Muscle layer of colon (tissue), 2 donors: ENCODE results near the gene ADM.

Source experiments
- H3K27ac ChIP-seq: one replicate; pipeline ENCODE4 v1.7.0; 2013; ENCODE audit warnings: low read depth, mild to moderate bottlenecking, low read length, moderate library complexity
- H3K27me3 ChIP-seq, 2 donors: one replicate each; pipeline ENCODE4 v1.7.0; 2013; ENCODE audit warnings: low read length in 2 of 2, mild to moderate bottlenecking in 2 of 2; ENCODE audit not compliant: insufficient read depth in 2 of 2, control insufficient read depth in 1 of 2
- H3K36me3 ChIP-seq: one replicate; pipeline ENCODE4 v1.7.0; 2013; ENCODE audit warnings: mild to moderate bottlenecking, low read length; ENCODE audit not compliant: insufficient read depth
- H3K4me1 ChIP-seq: one replicate; pipeline ENCODE4 v1.7.0; 2013; ENCODE audit warnings: mild to moderate bottlenecking, low read length; ENCODE audit not compliant: insufficient read depth
- H3K4me3 ChIP-seq, 2 donors: one replicate each; pipeline ENCODE4 v1.7.0; 2013; ENCODE audit warnings: low read length in 2 of 2, low read depth in 1 of 2, mild to moderate bottlenecking in 1 of 2, moderate library complexity in 1 of 2
- H3K9ac ChIP-seq: one replicate; pipeline ENCODE4 v1.7.0; 2013; ENCODE audit warnings: low read length
- H3K9me3 ChIP-seq: one replicate; pipeline ENCODE4 v1.7.0; 2013; ENCODE audit warnings: mild to moderate bottlenecking, low read length
- donor health status: abdominal sarcoma.
- donor health status: Adenocarcinoma of cecum.

ADM gene

DNA sequence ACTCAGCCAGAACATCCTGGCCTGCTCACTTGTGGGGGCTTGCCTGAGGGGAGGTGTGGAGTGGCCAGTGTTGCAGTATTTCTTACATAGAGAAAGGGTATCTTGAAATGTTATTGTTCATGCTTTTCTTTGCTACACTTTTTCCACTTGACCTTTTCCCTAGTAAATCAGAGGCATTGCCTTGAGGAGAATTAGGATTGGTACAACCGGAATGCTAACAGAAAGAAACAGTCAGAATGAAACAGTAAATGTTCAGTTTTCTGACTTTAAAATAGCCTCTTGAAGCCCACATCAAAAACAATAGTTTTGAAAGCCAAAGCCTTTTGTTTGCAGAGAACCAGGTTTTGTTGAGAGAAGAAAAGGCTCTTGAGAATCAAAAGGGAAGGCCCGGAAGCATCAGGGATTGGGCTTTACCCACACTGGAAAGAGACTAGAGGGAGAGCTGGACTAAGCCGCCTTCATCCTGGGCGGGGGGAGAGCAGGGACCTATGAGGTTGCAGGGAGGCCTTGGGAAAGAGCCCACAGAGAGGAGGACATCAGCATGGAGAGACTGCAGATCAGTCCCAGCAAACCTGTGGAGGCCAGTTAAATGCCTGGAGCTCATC lies 12.4 kb downstream of the ADM start:
- Histone ChIP-seq H3K27ac (peak overlapping the region; percentile 9), H3K9ac (no peak overlapping the region)

DNA sequence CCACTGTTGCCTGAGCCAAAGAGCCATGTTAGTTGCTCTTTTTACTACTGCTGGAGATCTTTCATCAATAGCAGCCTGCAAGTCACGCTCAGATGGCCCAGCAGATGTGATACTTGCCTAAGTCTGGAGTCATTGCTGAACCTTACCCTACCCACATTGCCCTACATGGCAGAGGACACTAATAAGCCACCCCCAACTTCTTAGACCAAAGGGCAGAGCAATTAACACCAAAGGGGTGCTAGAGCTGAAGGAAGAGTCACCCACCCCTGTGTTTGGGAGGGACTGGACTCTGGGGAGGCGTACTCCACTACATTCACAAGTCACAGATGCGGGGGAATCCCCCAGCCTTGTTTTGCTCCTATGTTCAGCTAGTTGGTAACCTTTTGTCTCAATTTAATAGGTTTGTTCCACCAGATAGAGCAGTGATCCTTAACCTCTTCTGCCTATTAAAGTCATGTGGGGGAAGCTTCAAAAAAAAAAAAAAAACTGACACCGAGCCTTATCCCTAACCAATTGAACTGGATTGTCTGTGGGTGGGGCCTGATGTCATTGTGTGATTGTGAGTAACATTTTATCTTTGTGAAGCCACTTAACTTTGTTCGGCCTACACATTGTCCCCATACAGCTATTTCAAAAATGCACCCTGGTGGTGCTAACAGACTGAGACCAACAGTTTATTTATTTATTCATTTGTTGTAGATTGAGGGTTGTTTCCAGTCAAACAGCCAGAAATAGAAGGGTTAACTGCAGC lies 13.1 kb downstream of the ADM start:
- Histone ChIP-seq H3K9ac (no peak overlapping the region), H3K27ac (peak overlapping the region; percentile 9), H3K27me3 (no peaks in the 10 kb centered on the region), H3K36me3 (no peaks in the 10 kb centered on the region), H3K4me1 (peaks cover 50% of the 10 kb centered on the region), H3K9me3 (no peaks in the 10 kb centered on the region), H3K4me3 (no peak overlapping the region)

More for the DNA sequence above, 12.4 kb downstream of the ADM start:
- H3K27me3 ChIP-seq = no peaks in the 10 kb centered on the region
- no peaks in the 10 kb centered on the region for H3K36me3 ChIP-seq
- peaks cover 43% of the 10 kb centered on the region for H3K4me1 ChIP-seq
- H3K9me3 ChIP-seq = no peaks in the 10 kb centered on the region
- no peak overlapping the region for H3K4me3 ChIP-seq

- H3K4me3 ChIP-seq = no peak overlapping the region
- H3K9me3 ChIP-seq = no peaks in the 10 kb centered on the region
- no peaks in the 10 kb centered on the region for H3K36me3 ChIP-seq
- no peak overlapping the region for H3K9ac ChIP-seq
- no peak overlapping the region for H3K27ac ChIP-seq
- H3K4me1 ChIP-seq = peaks cover 56% of the 10 kb centered on the region
- no peaks in the 10 kb centered on the region for H3K27me3 ChIP-seq
Measured at GRCh38 chr11:10318527-10318802, 13.6 kb downstream of the ADM start.

- peaks cover 64% of the 10 kb centered on the region for H3K4me1 ChIP-seq
- no peaks in the 10 kb centered on the region for H3K9me3 ChIP-seq
- H3K36me3 ChIP-seq = no peaks in the 10 kb centered on the region
- no peak overlapping the region for H3K4me3 ChIP-seq
- no peak overlapping the region for H3K9ac ChIP-seq
- H3K27ac ChIP-seq = peak overlapping the region; percentile 54
- no peaks in the 10 kb centered on the region for H3K27me3 ChIP-seq
Measured at GRCh38 chr11:10319702-10320558, 15.1 kb downstream of the ADM start.

DNA sequence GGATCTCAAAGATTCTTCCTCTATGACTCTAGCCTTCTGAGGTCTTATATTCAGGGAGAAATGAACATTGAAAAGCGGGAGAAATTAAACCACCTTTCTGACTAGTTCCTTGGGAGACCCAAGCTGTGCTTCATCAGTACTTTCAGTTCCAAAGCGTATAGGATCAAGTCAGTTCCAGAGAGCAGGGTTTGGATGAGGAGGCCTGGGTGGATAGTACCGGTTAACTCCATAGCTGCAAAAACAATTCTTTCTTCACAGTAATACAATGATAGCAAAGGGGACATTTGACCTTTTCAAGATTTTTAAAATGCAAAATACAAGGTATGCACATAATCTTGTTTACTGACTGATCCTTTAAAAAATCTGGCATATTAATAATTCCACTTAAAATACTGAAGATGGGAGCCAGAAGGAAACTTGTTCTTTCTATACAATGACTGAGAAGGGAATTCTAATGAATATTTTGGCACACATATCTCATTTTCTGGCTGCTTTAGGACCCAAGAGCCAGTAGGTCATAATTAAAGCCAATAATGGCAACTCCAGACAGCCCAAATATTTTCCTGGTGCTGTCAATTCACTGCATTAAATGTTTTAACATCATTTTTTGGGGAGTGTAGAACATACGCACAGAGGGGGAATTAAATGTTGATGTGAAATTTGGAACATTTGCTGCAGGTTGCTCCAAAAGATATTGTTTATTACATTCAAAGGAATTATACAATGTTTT lies 16.0 kb downstream of the ADM start:
- Histone ChIP-seq H3K27ac (peak overlapping the region; percentile 54), H3K9ac (no peak overlapping the region), H3K4me1 (peaks cover 74% of the 10 kb centered on the region), H3K4me3 (no peak overlapping the region), H3K36me3 (no peaks in the 10 kb centered on the region), H3K9me3 (no peaks in the 10 kb centered on the region), H3K27me3 (no peaks in the 10 kb centered on the region)

DNA sequence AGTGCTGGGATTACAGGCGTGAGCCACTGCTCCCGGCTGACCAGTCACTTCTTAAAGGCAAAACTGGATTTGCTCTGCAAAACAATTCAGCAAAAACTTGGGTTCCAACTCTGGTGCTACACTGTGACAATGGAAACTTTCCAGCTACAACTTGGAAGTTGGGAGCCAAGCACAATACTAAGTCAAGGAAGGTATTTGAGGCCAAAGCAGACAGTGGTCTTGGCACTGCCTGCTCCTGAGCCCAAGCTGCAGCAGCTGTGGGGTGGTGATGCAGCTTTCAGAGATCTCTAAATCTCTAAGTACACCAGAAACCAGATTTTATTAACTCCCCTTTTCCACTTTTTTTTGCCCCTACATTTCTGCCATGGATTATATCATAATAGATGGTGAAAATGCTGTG lies 17.5 kb downstream of the ADM start:
- Histone ChIP-seq H3K36me3 (no peaks in the 10 kb centered on the region), H3K4me3 (no peak overlapping the region), H3K9me3 (no peaks in the 10 kb centered on the region), H3K9ac (no peak overlapping the region), H3K27ac (peak overlapping the region; percentile 19), H3K4me1 (peaks cover 80% of the 10 kb centered on the region), H3K27me3 (no peaks in the 10 kb centered on the region)

GRCh38 chr11:10322830-10323792 lies 18.2 kb downstream of the ADM start:
- Histone ChIP-seq H3K4me1 (peaks cover 80% of the 10 kb centered on the region), H3K27ac (peak overlapping the region; percentile 62), H3K4me3 (no peak overlapping the region), H3K9ac (no peak overlapping the region), H3K36me3 (no peaks in the 10 kb centered on the region), H3K9me3 (no peaks in the 10 kb centered on the region), H3K27me3 (no peaks in the 10 kb centered on the region)

DNA sequence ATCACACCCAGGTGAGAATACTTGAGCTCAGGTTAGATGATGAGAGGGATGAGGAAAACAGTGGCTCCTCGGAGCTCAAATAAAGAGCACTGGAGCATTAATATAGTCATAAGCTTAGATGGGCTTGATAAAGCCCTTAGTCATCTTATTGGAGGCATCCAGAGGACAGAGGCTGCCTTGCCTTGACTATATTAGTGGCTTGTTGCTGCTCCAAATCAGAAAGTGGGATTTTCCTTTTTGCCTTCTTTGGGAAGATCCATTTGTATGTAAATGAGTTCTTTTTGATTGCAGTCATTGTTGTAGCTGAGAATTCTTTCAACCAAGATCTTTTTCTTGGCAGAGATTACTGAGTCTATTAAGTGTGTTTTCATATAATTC lies 18.9 kb downstream of the ADM start:
- H3K4me3 ChIP-seq = no peak overlapping the region
- H3K36me3 ChIP-seq = no peaks in the 10 kb centered on the region
- H3K9me3 ChIP-seq = no peaks in the 10 kb centered on the region
- no peaks in the 10 kb centered on the region for H3K27me3 ChIP-seq
- peaks cover 87% of the 10 kb centered on the region for H3K4me1 ChIP-seq
- H3K27ac ChIP-seq = peak overlapping the region; percentile 62
- H3K9ac ChIP-seq = no peak overlapping the region

- no peaks in the 10 kb centered on the region for H3K36me3 ChIP-seq
- no peak overlapping the region for H3K9ac ChIP-seq
- no peak overlapping the region for H3K27ac ChIP-seq
- no peak overlapping the region for H3K4me3 ChIP-seq
- no peaks in the 10 kb centered on the region for H3K27me3 ChIP-seq
- H3K9me3 ChIP-seq = no peaks in the 10 kb centered on the region
- H3K4me1 ChIP-seq = peaks cover 85% of the 10 kb centered on the region
Measured at GRCh38 chr11:10324474-10324873, 19.6 kb downstream of the ADM start.

DNA sequence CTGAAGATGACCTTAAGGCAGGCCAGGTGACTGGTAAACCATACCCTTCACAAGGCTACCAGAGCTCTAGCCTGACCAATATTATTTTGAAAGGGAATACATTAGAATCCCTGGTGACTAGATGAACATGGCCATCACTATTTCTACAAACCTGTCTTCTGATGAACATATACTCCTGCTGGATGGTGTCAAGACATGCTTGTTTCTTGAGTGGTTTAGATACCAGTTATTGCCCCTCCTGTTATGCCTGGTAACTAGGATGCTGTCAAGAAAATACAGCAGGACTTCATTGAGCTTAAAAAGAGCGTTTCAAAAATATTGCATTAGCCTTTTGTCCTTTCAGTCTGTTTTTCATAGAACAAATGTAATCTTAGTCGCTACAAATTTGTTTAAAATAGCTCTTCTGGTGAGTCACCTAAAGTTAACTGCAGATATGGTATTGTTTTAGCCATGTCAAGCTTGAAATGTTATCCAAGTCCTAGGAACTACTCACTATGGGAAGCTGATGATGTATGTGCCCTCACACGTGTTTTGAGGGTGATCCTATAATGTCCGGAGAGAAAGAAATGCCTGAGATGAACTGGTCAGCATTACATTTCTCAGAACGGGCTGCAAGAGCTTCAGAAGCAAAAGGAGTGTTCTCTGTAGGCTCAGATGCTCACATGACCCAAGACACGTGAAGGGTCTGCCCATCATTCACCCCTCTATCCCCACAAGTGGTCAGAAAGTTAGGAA lies 20.6 kb downstream of the ADM start:
- H3K27me3 ChIP-seq = no peaks in the 10 kb centered on the region
- H3K36me3 ChIP-seq = no peaks in the 10 kb centered on the region
- H3K9ac ChIP-seq = no peak overlapping the region
- H3K4me3 ChIP-seq = no peak overlapping the region
- peak overlapping the region; percentile 35 for H3K27ac ChIP-seq
- H3K9me3 ChIP-seq = no peaks in the 10 kb centered on the region
- H3K4me1 ChIP-seq = peaks cover 75% of the 10 kb centered on the region
